NCI-H2029 (cell line): ENCODE results near the gene ATP6V0B.

ENCODE experiments used
- DNase-seq: peaks from one replicate; lab custom pipeline; 2025; lab: John Stamatoyannopoulos, UW

The ATP6V0B gene

DNA sequence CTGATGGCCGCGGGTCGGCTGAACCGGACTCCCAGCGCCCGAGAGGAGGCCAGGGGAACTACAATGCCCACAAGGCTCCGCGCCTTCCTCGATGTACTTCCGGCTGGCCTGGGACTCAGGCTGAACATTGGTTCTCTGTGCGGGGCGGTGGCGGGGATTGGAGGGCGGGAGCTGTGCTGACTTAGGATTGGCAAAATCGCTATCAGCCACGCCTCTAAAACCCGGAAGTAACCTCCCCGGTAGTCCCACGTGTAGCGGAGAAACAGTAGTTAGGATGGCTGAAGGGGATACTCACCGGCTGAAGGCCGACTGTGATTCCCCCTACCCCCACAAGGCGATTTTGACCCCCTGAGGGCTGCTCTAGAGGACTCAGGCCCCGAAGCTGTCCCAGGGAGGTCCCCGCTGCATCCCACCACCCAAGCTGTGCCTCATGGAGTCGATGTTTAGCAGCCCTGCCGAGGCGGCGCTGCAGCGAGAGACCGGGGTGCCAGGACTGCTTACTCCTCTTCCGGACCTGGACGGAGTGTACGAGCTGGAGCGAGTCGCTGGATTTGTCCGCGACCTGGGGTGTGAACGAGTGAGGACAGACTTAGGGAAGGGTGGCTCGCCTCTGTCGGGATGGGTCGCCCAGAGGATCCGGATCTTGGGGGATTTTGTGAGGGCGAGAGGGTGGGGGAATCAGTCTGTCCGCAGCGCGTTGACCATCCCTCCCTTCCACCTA, 4.9 kb upstream of the ATP6V0B start, which contains the start of gene DPH2:
TSS of gene DPH2 (plus strand) at position 265 of the 721 bp plus-strand sequence. CDS start at position 431, 166 bp downstream.
- peak; percentile 100 for DNase-seq

DNA sequence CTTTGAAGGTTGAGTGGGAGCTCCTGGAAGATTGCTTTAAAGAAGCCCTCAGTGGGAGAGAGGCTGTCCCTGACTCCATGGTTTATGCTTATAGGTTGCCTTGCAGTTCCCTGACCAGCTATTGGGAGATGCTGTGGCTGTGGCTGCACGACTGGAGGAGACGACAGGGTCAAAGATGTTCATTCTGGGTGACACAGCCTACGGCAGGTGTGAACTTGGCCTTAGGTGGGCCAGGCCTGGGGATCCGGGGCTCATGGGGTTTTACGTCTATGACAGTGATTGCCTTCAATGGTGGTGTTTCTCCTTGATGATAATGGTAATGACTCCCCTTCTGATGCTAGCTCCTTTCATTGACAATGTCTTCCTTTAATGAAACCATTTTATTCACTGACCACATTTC, 4.3 kb upstream of the ATP6V0B start:
- no peak for DNase-seq

DNA sequence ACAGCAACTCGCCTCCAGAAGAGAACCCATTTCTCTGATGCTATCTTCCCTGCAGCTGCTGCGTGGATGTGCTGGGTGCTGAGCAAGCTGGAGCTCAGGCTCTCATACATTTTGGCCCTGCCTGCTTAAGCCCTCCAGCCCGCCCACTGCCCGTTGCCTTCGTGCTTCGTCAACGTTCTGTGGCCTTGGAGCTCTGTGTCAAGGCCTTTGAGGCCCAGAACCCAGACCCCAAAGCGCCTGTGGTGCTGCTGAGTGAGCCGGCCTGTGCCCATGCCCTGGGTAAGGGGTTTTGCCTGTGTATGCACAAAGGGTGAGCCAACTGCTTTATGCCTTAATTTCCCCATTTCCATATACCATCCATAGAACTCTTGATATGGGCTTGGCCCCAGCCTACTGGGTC, 3.8 kb upstream of the ATP6V0B start:
- DNase-seq = no peak

DNA sequence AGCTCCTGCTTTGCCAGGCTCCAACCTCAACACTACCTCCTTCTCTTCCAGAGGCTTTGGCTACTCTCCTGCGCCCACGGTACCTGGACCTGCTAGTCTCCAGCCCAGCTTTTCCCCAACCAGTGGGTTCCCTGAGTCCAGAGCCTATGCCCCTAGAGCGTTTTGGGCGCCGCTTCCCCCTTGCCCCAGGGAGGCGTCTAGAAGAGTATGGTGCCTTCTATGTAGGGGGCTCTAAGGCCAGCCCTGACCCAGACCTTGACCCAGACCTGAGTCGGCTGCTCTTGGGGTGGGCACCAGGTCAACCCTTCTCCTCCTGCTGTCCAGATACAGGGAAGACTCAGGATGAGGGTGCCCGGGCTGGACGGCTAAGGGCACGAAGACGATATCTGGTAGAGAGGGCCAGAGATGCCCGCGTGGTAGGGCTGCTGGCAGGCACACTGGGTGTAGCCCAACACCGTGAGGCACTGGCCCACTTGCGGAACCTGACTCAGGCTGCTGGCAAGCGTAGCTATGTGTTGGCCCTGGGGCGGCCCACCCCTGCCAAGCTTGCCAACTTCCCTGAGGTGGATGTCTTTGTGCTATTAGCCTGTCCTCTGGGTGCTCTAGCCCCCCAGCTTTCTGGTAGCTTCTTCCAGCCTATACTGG, 3.3 kb upstream of the ATP6V0B start:
- no peak for DNase-seq

DNA sequence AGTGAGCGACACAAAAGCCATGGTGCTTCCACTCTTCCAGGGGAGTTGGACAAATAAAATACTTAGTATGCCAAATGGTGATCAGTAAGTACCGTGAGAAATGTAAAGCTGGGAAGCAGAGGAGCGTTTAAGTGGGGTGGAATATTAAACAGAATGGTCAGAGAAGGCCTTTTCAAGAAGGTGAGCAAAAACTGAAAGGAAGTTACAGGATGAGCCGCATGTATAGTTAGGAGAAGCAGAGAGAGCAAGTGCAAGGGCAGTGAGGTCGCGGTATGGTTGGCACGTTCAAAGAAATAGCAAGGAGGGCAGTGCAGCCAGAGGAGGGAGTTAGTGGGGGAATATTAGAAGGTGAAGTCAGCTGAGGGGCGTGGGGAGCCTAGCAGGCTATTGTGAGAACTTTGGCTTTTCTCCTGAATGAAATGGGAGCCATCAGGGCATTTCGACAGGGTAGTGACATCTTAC, 748 bp upstream of the ATP6V0B start:
- no peak for DNase-seq

DNA sequence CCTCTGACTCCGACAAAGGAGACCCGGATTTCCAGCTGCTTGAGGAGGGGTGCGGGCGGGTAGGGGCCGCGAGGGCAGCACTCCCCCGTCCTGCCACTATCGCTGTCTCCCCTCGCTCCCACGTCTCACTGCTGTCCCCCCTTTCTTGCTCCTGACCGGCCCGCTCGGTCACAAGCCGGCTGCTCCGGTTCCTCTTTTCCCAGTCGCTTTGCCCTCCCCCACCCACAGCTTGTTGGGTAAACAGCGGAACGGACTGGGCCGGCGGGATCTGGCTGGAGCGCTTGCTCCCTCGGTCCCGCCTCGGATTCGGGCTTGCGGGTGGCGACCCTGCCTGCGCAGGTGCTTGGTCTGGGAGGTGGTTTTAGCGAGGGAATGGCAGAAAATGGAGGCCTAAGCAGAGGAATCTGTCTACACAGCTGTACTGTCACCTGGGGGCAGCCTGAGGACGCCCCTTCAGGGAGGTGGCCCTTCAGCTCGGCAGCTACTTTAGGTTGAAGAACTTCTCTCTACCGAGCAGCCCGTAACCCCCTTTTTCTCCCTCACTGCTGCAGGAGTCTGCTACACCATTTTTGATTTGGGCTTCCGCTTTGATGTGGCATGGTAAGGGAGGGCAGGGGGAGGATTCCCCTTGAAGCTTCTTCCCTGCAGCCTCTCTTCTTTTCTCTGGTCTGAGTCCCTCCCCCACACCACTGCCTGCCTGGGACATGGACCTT, 645 bp downstream of the ATP6V0B start:
- DNase-seq = peak; percentile 82

DNA sequence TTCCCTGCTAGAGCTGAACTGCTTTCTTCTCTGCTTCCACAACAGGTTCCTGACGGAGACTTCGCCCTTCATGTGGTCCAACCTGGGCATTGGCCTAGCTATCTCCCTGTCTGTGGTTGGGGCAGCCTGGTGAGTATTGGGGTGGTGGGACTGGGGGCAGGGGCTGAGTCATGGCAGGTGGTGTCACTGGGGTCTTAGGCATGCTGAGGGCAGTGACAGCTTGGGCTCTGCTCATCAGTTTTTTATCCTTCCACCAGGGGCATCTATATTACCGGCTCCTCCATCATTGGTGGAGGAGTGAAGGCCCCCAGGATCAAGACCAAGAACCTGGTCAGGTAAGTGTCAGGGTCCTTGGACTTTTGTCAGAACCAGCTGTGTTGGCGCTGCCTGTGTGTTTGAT, 1.3 kb downstream of the ATP6V0B start:
- no peak for DNase-seq

DNA sequence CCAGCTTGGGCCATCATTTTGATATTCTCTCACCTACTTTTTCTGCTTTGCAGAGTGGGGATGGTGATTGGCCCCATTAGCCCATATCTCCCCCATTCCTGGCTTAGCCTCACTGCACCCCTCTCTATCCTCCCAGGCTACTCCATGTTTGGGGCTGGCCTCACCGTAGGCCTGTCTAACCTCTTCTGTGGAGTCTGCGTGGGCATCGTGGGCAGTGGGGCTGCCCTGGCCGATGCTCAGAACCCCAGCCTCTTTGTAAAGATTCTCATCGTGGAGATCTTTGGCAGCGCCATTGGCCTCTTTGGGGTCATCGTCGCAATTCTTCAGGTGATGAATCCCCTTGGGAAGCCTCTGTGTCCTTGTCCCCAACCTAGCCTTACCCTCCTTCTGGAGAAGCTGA, 2.1 kb downstream of the ATP6V0B start:
- no peak for DNase-seq

DNA sequence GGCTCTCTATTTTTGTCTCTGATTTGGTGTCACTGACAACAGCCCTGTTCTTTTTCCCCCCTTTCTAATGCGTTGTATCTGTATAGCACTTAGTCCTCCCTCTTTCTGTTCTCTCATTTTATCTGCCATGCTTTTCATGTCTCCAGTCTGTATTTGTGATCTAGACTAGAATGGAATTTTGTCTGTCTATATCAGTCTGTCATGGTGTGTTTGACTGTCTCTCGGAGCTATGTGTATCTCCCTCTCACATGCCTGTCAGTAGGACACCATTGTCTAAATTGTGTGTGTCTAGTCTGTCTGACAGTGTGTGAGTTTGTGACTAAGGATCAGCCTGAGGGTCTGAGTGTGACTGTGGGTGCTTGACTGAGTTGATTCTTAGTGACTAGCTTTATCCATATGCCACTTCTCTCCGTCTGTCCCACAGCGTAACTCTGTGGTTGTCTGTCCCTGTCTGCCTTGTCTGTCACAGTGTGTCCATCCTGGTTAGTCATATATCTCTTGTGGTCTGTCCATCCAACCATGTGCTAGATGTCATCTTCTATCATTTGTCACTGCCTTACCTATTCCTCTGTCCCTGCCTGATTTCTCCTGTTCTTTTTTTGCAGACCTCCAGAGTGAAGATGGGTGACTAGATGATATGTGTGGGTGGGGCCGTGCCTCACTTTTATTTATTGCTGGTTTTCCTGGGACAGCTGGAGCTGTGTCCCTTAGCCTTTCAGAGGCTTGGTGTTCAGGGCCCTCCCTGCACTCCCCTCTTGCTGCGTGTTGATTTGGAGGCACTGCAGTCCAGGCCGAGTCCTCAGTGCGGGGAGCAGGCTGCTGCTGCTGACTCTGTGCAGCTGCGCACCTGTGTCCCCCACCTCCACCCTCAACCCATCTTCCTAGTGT, 2.9 kb downstream of the ATP6V0B start:
- no peak for DNase-seq

DNA sequence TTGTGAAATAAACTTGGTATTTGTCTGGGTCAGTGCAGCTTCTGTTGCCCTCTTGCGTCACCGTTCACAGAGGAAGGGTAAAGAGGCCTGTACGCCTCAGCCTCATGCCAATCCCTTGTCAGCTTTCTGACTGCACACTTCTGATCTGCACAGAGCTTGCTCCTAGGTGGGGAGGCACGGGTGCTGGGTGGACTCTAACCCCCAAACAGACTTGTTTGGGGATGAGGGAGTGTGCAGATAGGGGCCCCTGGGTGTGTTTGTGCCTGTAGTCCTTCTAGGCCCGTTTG, 3.4 kb downstream of the ATP6V0B start:
- DNase-seq = no peak

DNA sequence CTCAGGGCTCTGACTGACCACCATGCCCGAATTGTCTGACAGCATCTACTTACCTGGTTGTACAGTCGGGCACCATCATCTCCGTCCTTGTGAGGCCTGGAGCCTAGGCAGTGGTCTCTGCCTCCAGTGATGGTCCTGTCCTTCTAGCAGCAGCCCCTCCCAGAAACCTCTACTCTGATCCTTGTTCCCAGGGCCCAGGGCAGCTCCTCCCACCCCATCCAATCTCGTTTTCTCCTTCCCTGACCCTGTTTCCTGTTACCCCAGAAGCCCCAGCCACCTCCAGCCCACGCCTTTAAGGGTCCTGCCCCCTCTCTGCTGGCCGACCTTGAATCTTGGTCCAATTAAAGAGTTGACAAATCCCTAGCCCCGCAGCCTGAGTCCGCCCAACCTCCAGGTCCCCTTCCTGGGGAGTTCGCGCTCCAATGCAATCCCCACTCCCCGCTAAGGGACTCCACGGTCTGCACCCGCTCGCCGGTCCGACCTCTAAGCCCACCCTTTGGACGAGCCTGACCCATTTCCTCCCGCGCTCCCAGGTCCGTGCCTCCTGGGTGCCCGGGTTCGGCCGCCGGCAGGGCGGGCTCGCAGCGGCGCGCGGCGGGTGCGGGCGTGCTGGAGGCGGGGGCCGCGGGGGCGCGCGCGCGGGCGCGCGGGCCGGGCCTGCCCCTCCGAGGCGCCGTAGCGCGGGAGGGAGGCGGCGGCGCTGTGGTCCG, 3.9 kb downstream of the ATP6V0B start, which contains the start of gene B4GALT2:
TSS of gene B4GALT2 (plus strand) at position 660 of the 710 bp plus-strand sequence. CDS start 1,951 bp downstream, outside the sequence.
- peak; percentile 58 for DNase-seq

DNA sequence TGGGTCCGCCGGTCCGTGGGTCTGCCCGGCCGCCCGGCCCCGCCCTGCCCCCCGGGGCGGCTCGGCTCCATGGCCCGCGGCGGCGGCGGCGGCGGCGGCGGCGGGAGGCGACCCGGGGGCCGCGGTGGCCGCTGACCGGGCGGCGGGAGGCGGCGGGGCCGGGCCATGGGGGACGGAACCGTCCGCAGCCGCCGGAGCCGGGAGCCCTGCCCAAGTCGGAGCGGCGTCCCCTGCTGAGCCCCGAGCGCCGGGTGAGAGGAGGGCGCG, 4.4 kb downstream of the ATP6V0B start:
- DNase-seq = no peak

DNA sequence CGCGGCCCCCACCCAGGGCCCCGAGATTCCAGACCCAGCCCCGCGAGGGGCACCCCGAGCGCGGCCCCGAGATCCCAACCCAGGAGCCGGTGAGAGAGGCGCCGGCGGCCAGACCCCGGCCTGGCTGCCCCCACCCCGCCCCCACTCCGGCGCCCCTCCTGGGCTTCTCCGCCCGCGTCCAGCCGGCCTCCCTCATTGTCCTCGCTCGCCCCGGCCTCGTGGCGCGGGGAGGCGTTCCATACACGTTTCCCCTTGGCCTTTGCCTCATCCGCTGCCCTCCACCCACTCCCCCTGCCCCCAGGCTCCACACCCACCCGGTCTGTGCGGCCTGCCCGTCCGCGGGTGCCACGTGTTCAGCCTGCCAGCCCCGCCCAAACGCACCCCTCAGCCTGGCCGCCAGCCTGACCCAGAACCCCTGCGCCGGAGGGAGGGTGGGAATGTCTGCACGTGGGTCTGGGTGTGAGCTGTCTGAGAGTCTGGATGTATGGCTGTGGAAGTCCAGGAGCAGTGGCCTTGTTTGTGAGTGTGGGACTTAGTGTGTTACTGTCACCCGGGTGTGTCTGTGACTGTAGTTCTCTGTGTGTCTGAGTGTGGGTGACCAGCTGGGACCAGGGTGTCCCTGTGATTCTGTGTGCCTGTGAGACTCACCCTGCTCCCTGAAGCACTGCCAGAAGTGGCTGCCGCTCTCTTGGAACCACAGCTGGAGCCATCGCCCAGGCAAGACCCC, 4.9 kb downstream of the ATP6V0B start:
- no peak for DNase-seq

DNA sequence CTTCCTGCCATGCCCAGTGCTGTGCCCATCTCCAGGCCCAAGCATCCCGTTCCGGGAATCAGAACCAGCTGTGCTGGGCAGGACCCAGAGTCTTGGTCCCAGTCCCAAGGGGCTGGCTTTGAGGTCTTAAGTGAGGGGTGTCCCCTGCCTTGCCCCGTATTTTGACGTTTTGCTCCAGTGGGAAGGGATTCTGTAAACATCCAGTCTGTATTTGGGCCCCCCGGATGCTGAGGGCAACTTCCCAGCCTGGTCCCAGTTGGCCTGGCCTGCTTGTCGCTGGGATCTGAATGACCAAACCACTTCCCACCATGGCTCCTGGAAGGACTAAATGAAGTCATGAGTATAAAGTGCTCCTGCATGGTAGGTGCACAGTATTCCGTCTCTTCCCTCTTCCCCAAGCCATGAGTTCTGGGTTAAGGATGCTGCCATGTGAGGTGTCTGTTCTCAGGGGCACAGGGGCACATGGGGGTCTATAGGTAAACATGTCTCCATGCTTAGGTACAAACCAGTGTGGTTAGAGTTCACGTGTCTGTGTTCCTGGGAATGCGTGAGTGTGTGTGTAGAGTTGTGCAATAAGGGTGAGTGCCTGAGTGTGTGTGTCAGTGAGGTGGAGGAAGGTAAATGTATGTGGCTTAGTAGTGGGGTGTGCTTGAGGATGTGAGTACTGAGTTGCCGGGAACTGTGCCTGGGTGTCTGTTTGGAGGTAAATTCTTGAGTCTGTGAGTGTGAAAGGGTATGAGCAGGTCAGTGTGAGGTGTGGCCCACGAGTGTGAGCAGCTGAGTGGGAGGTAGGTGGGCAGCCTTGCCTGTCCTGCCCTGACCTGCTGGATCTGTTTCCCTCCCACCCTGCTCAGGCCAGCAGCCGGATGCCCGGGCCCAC, 5.7 kb downstream of the ATP6V0B start:
- DNase-seq = no peak

DNA sequence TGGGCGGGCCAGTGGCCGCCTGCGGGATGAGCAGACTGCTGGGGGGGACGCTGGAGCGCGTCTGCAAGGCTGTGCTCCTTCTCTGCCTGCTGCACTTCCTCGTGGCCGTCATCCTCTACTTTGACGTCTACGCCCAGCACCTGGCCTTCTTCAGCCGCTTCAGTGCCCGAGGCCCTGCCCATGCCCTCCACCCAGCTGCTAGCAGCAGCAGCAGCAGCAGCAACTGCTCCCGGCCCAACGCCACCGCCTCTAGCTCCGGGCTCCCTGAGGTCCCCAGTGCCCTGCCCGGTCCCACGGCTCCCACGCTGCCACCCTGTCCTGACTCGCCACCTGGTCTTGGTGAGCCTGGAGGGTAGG, 6.4 kb downstream of the ATP6V0B start:
- no peak for DNase-seq

DNA sequence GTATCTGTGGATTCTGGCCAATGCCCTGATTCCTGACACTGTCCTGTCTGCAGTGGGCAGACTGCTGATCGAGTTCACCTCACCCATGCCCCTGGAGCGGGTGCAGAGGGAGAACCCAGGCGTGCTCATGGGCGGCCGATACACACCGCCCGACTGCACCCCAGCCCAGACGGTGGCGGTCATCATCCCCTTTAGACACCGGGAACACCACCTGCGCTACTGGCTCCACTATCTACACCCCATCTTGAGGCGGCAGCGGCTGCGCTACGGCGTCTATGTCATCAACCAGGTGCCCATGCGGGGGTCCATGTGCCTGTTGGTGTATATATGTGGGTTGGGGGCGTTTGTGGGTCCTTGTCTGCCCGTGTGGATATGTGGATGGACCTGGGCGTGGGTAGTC, 6.9 kb downstream of the ATP6V0B start:
- no peak for DNase-seq

DNA sequence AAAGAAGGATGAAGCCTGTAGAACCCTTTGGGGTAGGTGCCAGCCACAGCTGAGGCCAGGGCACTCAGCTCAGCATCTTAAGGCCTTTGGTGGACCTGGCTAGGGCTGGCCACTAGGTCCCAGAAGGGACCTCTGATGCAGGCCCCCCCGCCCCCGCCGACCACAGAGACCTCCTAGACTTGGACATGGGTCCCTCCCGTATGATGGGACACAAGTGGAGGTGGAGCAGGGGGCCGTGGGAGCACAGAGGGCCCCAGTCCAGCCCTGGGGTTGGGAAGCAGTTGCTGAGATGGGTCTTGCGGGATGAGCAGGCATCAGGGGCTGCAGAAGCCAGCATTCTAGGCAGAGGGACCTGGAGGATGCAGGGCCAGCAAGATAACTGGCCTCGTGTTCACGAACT, 7.5 kb downstream of the ATP6V0B start:
- no peak for DNase-seq

DNA sequence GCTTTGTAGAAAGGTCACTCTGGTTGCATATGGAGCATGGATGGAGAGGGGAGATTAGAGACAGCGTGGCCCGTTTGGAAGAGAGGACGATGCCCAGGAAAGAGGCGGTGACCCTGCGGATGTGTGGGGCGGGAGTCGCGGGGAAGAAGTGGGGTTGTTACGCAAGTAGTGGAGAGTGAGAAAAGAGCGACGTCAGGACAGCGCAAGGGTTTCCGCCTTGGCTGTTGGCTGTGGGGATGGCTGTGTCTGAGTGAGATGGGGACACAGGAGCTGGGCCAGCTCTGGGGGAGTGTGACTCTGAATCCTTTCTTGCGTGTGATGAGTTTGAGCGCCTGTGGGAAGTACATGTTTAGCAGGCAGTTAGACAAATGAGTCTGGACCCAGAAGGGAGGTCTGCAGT, 8.0 kb downstream of the ATP6V0B start:
- DNase-seq = no peak

DNA sequence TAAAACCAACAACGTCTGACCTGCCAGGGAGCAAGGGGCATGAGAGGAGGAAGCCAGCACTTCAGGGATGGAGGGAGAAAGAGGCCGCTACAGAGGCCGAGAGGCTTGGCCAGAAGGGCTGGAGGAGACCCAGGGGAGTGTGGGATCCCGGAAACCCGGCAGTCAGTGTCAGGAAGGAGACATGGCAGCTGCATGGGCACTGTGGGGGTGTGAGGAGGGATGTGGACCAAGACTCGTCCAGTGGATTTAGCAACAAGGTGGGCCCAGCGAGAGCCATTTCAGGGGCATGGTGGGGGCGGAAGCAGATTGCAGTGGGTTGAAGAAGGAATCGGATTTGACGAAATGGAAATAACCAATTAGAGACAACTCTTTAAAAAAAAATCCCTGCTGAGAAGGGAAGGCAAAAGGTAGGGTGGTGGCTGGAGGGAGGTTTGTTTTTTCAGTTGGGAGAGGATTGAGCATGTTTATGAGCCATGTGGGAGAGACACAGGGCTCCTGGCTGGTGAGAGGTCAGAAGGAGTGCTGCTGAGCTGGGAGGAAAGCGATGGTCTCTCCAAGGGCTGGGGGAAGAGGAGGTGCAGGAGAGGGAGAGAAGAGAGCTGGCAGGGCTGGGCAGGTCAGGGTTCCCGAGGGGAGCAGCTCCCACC, 8.6 kb downstream of the ATP6V0B start:
- DNase-seq = no peak

DNA sequence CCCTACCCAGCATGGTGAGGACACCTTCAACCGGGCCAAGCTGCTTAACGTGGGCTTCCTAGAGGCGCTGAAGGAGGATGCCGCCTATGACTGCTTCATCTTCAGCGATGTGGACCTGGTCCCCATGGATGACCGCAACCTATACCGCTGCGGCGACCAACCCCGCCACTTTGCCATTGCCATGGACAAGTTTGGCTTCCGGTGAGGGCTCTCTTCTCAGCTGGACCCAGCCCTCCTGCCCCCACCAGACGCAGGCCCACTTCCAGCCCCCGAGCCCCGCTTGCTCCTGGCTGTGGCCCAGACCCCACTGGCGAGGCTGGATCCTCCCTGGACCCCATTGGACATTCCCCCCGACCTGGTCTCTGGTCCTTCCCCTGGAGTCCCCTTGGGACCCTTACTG, 10.1 kb downstream of the ATP6V0B start:
- no peak for DNase-seq
